ENCODE measurements around the gene THADA. TPM values are rescaled to one million over a fixed set of nuclear protein-coding genes. Genes with fewer than 3 reads are reported as not detected.

The THADA gene
- total RNA-seq, 2 experiments from 2014 or later: 31.2 to 32.3 TPM

DNA sequence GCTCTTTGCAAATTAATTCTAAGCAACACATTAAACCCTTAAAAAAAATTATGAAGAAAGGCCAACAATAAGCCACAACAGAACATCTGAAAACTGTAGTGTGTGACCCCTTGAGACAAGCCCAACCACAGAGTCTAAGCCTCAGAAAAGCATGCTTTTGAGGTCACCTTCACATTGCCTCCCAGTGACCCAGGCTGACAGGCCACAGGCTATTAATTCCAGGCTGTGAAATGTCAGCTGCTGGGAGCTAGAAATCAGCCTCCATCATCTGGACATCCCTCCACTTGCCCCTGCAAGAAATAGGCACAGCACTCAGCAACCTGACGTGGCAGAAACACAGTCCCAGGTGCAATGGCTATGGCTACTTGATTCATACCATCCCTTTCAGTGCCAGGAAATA lies 190.0 kb downstream of the THADA start:
- Histone ChIP-seq H3K9me2 (ENCODE audit: insufficient read depth, low read length) (no peaks in the 10 kb centered on the region), H3K27ac (ENCODE audit: low read depth, low read length, poor library complexity, severe bottlenecking) (no peak overlapping the region), H3K9me3 (ENCODE audit: low read length) (no peaks in the 10 kb centered on the region), H4K20me1 (ENCODE audit: insufficient read depth, low read length) (no peaks in the 10 kb centered on the region), H3K4me1 (ENCODE audit: insufficient read depth, low read length, poor library complexity, severe bottlenecking) (peaks cover 33% of the 10 kb centered on the region), H2AFZ (ENCODE audit: low read length) (no peak overlapping the region), H3K4me3 (ENCODE audit: low read depth, low read length, poor library complexity, severe bottlenecking) (no peak overlapping the region), H3K79me2 (ENCODE audit: insufficient read depth, low read depth, low read length) (no peaks in the 10 kb centered on the region), H3K36me3 (ENCODE audit: insufficient read depth, low read length) (no peaks in the 10 kb centered on the region), H3K4me2 (ENCODE audit: low read length) (no peak overlapping the region)
- DNase-seq (ENCODE audit: low spot score): no peak
- no peak for TF ChIP-seq CTCF (conservative IDR thresholded peaks at IDR 0.05; ENCODE audit: low read length)
- TF ChIP-seq EZH2phosphoT487 (IDR thresholded peaks at IDR 0.05; ENCODE audit: borderline replicate concordance, low read depth, low read length): no peak
- ChIA-PET POLR2A (interaction anchor here (0.9 to 1.0 kb wide), 2 partner anchors 17 to 84 kb away, joined by 6 read pairs; no protein-coding TSS in a partner anchor), CTCF (ENCODE audit: unreplicated experiment) (no interaction called here)
- intact Hi-C loops (cut with micrococcal nuclease; ENCODE audit: unreplicated experiment): no loop called here
- BruUV-seq (replicated peaks): no TSS peak

- Histone ChIP-seq H2AFZ (ENCODE audit: low read length) (no peak overlapping the region), H3K79me2 (ENCODE audit: insufficient read depth, low read depth, low read length) (no peaks in the 10 kb centered on the region), H4K20me1 (ENCODE audit: insufficient read depth, low read length) (no peaks in the 10 kb centered on the region), H3K9me2 (ENCODE audit: insufficient read depth, low read length) (no peaks in the 10 kb centered on the region), H3K4me2 (ENCODE audit: low read length) (peak overlapping the region; percentile 8; the same call in 1 of the 2 replicates), H3K4me1 (ENCODE audit: insufficient read depth, low read length, poor library complexity, severe bottlenecking) (peaks cover 23% of the 10 kb centered on the region), H3K36me3 (ENCODE audit: insufficient read depth, low read length) (peaks cover 3% of the 10 kb centered on the region; the same call in 1 of the 2 replicates), H3K9me3 (ENCODE audit: low read length) (no peaks in the 10 kb centered on the region), H3K4me3 (ENCODE audit: low read depth, low read length, poor library complexity, severe bottlenecking) (no peak overlapping the region), H3K27ac (ENCODE audit: low read depth, low read length, poor library complexity, severe bottlenecking) (no peak overlapping the region)
- no peak for DNase-seq (ENCODE audit: low spot score)
- TF ChIP-seq EZH2phosphoT487 (IDR thresholded peaks at IDR 0.05; ENCODE audit: borderline replicate concordance, low read depth, low read length) (no peak), CTCF (conservative IDR thresholded peaks at IDR 0.05; ENCODE audit: low read length) (no peak)
- CTCF ChIA-PET (ENCODE audit: unreplicated experiment): no interaction called here
- BruUV-seq (replicated peaks): no TSS peak
- intact Hi-C loops (cut with micrococcal nuclease; ENCODE audit: unreplicated experiment): no loop called here
- POLR2A ChIA-PET: interaction anchor here (0.6 to 1.4 kb wide), 3 partner anchors 12 to 131 kb away, joined by 3 to 7 read pairs (median 4); no protein-coding TSS in a partner anchor
Observed at GRCh38 chr2:43402452-43402937, 193.3 kb downstream of the THADA start.

DNA sequence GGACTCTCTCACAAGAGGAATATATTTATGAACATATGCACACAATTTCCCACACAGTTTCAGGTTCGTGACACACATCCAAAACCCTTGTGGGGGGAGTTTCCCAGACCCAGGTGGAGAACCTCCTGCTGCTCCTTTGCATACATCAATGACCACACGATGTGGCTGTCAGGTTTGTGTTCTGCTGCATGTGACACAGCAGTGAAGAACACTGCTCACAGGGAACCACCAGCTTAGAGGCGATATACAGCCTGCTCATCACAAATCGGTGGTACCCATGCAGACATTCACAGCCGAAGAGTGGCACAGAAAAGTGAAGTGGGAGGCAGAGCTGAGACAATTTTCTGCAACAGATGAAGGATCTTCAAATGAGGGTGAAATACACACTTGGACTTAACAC lies 193.8 kb downstream of the THADA start:
- intact Hi-C loops (cut with micrococcal nuclease; ENCODE audit: unreplicated experiment): no loop called here

More for the DNA sequence above, 193.8 kb downstream of the THADA start:
- DNase-seq (ENCODE audit: low spot score): peak; percentile 17
- no peaks in the 10 kb centered on the region for H3K9me3 ChIP-seq (ENCODE audit: low read length)
- no peaks in the 10 kb centered on the region for H3K9me2 ChIP-seq (ENCODE audit: insufficient read depth, low read length)
- peaks cover 5% of the 10 kb centered on the region; the same call in 1 of the 2 replicates for H3K36me3 ChIP-seq (ENCODE audit: insufficient read depth, low read length)
- peaks cover 23% of the 10 kb centered on the region for H3K4me1 ChIP-seq (ENCODE audit: insufficient read depth, low read length, poor library complexity, severe bottlenecking)
- ChIA-PET CTCF (ENCODE audit: unreplicated experiment) (no interaction called here), POLR2A (interaction anchor here (0.6 to 1.4 kb wide), 5 partner anchors 9 to 71 kb away, joined by 3 to 7 read pairs (median 4); no protein-coding TSS in a partner anchor)
- H2AFZ ChIP-seq (ENCODE audit: low read length): no peak overlapping the region
- no peaks in the 10 kb centered on the region for H3K79me2 ChIP-seq (ENCODE audit: insufficient read depth, low read depth, low read length)
- no peak overlapping the region for H3K4me3 ChIP-seq (ENCODE audit: low read depth, low read length, poor library complexity, severe bottlenecking)
- no peak overlapping the region for H3K27ac ChIP-seq (ENCODE audit: low read depth, low read length, poor library complexity, severe bottlenecking)
- TF ChIP-seq CTCF (conservative IDR thresholded peaks at IDR 0.05; ENCODE audit: low read length) (no peak), EZH2phosphoT487 (IDR thresholded peaks at IDR 0.05; ENCODE audit: borderline replicate concordance, low read depth, low read length) (no peak)
- H3K4me2 ChIP-seq (ENCODE audit: low read length): peak overlapping the region; percentile 8; the same call in 1 of the 2 replicates
- no TSS peak for BruUV-seq (replicated peaks)
- no peaks in the 10 kb centered on the region for H4K20me1 ChIP-seq (ENCODE audit: insufficient read depth, low read length)

Measured in OCI-LY7 (cell line).